Immature natural killer cell (primary cell): ENCODE measurements around the gene UNC93A. TPM values are rescaled to one million over a fixed set of nuclear protein-coding genes. Genes with fewer than 3 reads are reported as not detected.
A peak's percentile ranks its signal among the peaks of the same experiment; 100 is the strongest.
"Not testable (repeated sequence)": the region's sequence is repeated elsewhere in the genome, so short reads cannot be mapped to it uniquely, and the experiment has no call there.

ENCODE experiments used
- DNase-seq, 3 donors: peaks; one replicate each; pipeline ENCODE4 v3.0.0; 2022; ENCODE audit warnings: mixed read lengths in 1 of 3
- H3K27ac Mint-ChIP-seq, 6 donors: one replicate each; pipeline ENCODE4 v1.8.0; 2020; ENCODE audit warnings: mixed read lengths in 6 of 6, mild to moderate bottlenecking in 5 of 6, inconsistent platforms in 4 of 6, moderate library complexity in 3 of 6
- H3K27me3 Mint-ChIP-seq, 3 donors: one replicate each; pipeline ENCODE4 v1.8.0; 2020 to 2021; ENCODE audit warnings: low read depth in 3 of 3, mild to moderate bottlenecking in 3 of 3, mixed read lengths in 3 of 3, moderate library complexity in 3 of 3, inconsistent platforms in 1 of 3
- H3K36me3 Mint-ChIP-seq, 3 donors: one replicate each; pipeline ENCODE4 v1.8.0; 2020; ENCODE audit warnings: mixed read lengths in 3 of 3, inconsistent platforms in 2 of 3, mild to moderate bottlenecking in 2 of 3
- H3K4me1 Mint-ChIP-seq, 2 donors: one replicate each; pipeline ENCODE4 v1.8.0; 2020; ENCODE audit warnings: inconsistent platforms in 2 of 2, mild to moderate bottlenecking in 2 of 2, mixed read lengths in 2 of 2, moderate library complexity in 1 of 2
- H3K4me3 Mint-ChIP-seq, 5 donors: one replicate each; pipeline ENCODE4 v1.8.0; 2020; ENCODE audit warnings: mild to moderate bottlenecking in 5 of 5, mixed read lengths in 5 of 5, inconsistent platforms in 3 of 5, moderate library complexity in 3 of 5
- H3K9me3 Mint-ChIP-seq, 6 donors: one replicate each; pipeline ENCODE4 v1.8.0; 2020; ENCODE audit warnings: mild to moderate bottlenecking in 6 of 6, mixed read lengths in 6 of 6, inconsistent platforms in 4 of 6, moderate library complexity in 3 of 6
- polyA plus RNA-seq, 3 donors: library from polyadenylated mRNA; unstranded; fragments of 300-500 nt; fragmentation: Illumina TruSeq; gene quantifications; one replicate each; pipeline ENCODE4 v1.2.3, GENCODE V29; 2021

UNC93A gene
- polyA plus RNA-seq, 3 donors from 2014 or later = not detected

GRCh38 chr6:167304912-167305311 lies 13.8 kb downstream of the UNC93A start:
- H3K4me3 Mint-ChIP-seq = no peak overlapping the region
- no peaks in the 10 kb centered on the region for H3K36me3 Mint-ChIP-seq
- H3K9me3 Mint-ChIP-seq = no peaks in the 10 kb centered on the region
- H3K4me1 Mint-ChIP-seq = no peaks in the 10 kb centered on the region
- H3K27me3 Mint-ChIP-seq = peaks cover 0 to 8% (median 1%) of the 10 kb centered on the region in 3 donors
- H3K27ac Mint-ChIP-seq = no peak overlapping the region
- DNase-seq = no peak

DNA sequence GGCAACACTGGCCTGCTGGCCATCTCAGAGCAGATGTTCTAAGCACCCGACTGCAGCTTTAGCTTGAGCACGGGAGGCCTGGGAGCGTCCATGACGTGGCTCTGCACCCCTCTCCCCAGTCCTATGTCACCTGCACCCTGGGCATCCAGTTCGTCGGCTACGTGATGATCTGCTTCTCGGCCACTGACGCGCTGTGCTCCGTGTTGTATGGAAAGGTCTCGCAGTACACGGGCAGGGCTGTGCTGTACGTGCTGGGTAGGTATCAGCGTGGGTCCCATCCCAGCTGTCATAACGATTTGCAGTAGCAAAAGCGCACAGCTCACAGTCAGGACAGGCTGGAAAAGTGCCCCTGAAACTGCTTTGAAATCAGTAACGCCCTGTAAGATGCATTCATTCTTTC lies 14.7 kb downstream of the UNC93A start:
- H3K4me3 Mint-ChIP-seq = no peak overlapping the region
- H3K4me1 Mint-ChIP-seq = no peaks in the 10 kb centered on the region
- H3K36me3 Mint-ChIP-seq = no peaks in the 10 kb centered on the region
- no peaks in the 10 kb centered on the region for H3K9me3 Mint-ChIP-seq
- H3K27ac Mint-ChIP-seq = no peak overlapping the region
- peaks cover 0 to 8% (median 0%) of the 10 kb centered on the region in 3 donors for H3K27me3 Mint-ChIP-seq
- DNase-seq = no peak

- no peak overlapping the region for H3K4me3 Mint-ChIP-seq
- no peaks in the 10 kb centered on the region for H3K36me3 Mint-ChIP-seq
- H3K27me3 Mint-ChIP-seq = peaks cover 0 to 8% (median 0%) of the 10 kb centered on the region in 3 donors
- no peak overlapping the region for H3K27ac Mint-ChIP-seq
- H3K9me3 Mint-ChIP-seq = no peaks in the 10 kb centered on the region
- no peaks in the 10 kb centered on the region for H3K4me1 Mint-ChIP-seq
- DNase-seq = no peak
These were observed 15.4 kb downstream of the UNC93A start for GRCh38 chr6:167306401-167306998.

DNA sequence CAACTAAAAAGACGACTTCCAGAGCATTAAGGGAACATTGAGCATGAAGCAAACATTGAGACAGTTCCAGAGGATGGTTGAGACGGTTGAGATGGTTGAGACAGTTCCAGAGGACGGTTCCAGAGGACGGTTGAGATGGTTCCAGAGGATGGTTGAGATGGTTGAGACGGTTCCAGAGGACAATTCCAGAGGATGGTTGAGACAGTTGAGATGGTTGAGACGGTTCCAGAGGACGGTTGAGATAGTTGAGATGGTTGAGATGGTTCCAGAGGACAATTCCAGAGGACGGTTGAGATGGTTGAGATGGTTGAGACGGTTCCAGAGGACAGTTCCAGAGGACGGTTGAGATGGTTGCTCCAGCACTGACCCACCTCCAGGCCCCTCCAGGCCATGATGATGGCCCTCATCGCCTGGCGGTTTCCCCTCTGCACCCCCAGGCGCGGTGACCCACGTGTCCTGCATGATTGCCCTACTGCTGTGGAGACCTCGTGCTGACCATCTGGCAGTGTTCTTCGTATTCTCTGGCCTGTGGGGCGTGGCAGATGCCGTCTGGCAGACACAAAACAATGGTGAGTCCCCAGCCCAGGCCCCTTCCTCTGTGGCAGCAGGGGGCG lies 16.3 kb downstream of the UNC93A start:
- H3K27ac Mint-ChIP-seq = no peak overlapping the region
- H3K36me3 Mint-ChIP-seq = no peaks in the 10 kb centered on the region
- no peak overlapping the region for H3K4me3 Mint-ChIP-seq
- H3K9me3 Mint-ChIP-seq = no peaks in the 10 kb centered on the region
- no peaks in the 10 kb centered on the region for H3K4me1 Mint-ChIP-seq
- H3K27me3 Mint-ChIP-seq = peaks cover 0 to 8% (median 0%) of the 10 kb centered on the region in 3 donors
- no peak for DNase-seq

DNA sequence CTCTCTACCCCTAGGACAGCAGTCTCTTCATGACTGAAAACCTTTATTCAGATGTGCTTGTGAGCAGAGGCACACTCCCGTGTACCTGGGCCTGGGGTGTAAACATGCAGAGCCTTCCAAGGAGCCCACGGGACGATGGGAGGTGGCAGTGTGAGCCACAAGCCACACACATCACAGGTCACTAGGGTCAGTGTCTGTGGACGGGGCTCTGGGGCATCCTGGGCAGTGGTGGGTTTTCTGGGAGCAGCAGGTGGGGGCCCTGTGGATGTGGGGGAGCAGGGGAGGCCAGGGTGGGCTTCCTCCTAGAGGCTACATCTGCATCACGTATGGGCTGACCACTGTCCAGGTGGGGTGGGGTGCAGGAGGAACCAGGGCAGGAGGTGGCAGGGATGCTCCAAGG lies 17.1 kb downstream of the UNC93A start:
- Mint-ChIP-seq H3K4me3 (no peak overlapping the region), H3K27me3 (peaks cover 0 to 11% (median 0%) of the 10 kb centered on the region in 3 donors), H3K9me3 (no peaks in the 10 kb centered on the region), H3K4me1 (no peaks in the 10 kb centered on the region), H3K36me3 (no peaks in the 10 kb centered on the region), H3K27ac (no peak overlapping the region)
- no peak for DNase-seq

- not testable (repeated sequence) for H3K4me3 Mint-ChIP-seq, H3K27me3 Mint-ChIP-seq, DNase-seq, H3K36me3 Mint-ChIP-seq, H3K9me3 Mint-ChIP-seq, H3K4me1 Mint-ChIP-seq, H3K27ac Mint-ChIP-seq
These were observed 18.5 kb downstream of the UNC93A start for GRCh38 chr6:167309355-167310192.

DNA sequence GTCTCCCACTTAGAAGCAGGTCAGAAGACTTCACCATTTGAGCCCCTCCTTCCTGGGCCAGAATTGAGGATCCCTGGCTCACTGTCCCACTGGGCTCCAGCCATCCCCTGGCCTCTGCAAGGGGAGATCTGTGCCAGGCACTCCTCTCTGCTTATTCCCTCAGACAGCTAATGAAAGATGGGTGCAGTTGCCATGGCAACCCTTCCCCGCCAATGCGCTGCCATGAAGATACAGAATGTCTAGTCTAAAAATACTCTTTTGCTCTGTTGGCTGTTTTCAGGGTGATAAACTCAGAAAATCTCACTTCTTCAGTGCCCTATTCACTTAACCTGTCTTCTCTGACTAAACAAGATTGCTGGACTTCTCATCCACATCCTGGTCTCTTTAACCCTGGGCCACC lies 20.2 kb downstream of the UNC93A start:
- Mint-ChIP-seq H3K4me1 (no peaks in the 10 kb centered on the region), H3K27me3 (peaks cover 0 to 7% (median 0%) of the 10 kb centered on the region in 3 donors), H3K27ac (no peak overlapping the region), H3K4me3 (no peak overlapping the region), H3K9me3 (no peaks in the 10 kb centered on the region), H3K36me3 (no peaks in the 10 kb centered on the region)
- no peak for DNase-seq

- not testable (repeated sequence) for DNase-seq, H3K27ac Mint-ChIP-seq, H3K9me3 Mint-ChIP-seq, H3K27me3 Mint-ChIP-seq, H3K4me1 Mint-ChIP-seq, H3K36me3 Mint-ChIP-seq, H3K4me3 Mint-ChIP-seq
These were observed 20.6 kb downstream of the UNC93A start for GRCh38 chr6:167311691-167312090.

DNA sequence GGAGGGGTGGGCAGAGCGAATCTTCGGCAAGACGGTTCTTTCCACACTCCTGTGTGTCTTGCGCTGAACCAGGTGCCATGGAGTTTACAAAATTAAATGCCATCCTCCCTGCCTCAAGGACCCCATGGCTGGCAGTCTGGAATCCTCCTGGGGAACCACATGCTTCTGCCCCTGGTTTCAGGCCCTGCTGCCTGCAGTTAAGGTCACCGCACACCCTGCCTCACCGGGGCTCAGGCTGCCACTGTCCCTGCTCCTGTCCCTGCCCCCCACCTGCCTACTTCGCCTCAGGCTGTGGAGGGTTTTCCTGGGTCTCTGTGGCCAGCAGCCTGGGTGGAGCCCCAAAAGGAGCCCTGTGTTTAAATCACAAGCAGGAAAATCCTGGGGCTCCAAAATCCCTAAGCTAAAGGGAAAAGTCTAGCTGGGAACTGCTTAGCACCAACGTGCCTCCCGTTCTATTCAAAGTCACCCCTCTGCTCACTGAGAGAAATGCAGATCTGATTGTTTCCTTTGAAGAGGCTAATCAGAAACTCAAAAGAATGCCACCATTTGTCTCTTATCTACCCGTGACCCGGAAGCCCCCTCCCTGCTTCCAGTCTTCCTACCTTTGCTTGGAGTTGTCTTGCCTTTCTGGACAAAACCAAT lies 23.2 kb downstream of the UNC93A start:
- Mint-ChIP-seq H3K27me3 (peaks cover 2 to 12% (median 4%) of the 10 kb centered on the region in 3 donors), H3K4me3 (no peak overlapping the region), H3K4me1 (no peaks in the 10 kb centered on the region), H3K9me3 (no peaks in the 10 kb centered on the region), H3K27ac (peak overlapping the region in 1 of 6 donors; percentile 5), H3K36me3 (no peaks in the 10 kb centered on the region)
- DNase-seq = no peak

DNA sequence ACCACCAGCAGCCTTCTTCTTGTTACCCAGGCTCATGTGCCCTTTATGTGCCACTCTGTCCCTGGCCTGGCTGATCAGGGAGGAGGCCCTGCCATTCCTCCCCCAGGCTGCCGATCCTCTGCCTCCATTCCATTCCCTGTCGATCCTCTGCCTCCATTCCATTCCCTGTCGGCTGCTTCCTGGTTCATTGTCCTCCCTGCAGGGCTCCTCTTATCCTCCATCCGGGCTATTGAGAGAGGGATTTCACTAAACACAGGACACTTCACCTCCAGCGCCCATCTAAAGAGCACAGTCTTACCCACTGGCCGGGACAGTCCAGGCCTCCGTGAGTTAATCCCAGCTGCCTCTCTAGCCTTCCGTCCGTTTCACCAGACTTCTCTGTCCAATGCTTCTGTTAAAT lies 26.1 kb downstream of the UNC93A start:
- no peak overlapping the region for H3K27ac Mint-ChIP-seq
- H3K36me3 Mint-ChIP-seq = no peaks in the 10 kb centered on the region

DNA sequence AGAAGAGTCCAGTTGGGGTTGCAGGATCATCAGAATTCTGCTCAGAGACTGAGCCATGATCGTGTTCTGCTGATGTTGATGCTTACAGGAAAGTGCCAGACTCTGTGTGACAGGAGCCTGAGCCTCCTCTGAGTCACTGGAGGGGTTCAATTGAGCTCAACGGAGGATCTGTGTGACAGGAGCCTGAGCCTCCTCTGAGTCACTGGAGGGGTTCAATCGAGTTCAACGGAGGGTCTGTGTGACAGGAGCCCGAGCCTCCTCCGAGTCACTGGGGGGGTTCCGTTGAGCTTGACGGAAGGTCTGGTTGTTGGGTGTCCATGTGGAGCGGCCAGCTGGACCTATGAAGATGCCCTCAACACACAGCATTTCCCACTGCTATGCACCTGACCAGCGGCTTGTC lies 27.2 kb downstream of the UNC93A start:
- H3K36me3 Mint-ChIP-seq, H3K4me3 Mint-ChIP-seq, H3K4me1 Mint-ChIP-seq, DNase-seq, H3K9me3 Mint-ChIP-seq, H3K27ac Mint-ChIP-seq: not testable (repeated sequence)
- peaks cover 2 to 11% (median 7%) of the 10 kb centered on the region in 3 donors for H3K27me3 Mint-ChIP-seq

More for the DNA sequence above, 26.1 kb downstream of the UNC93A start:
- Mint-ChIP-seq H3K4me3 (no peak overlapping the region), H3K9me3 (no peaks in the 10 kb centered on the region), H3K27me3 (peaks cover 2 to 14% (median 7%) of the 10 kb centered on the region in 3 donors), H3K4me1 (no peaks in the 10 kb centered on the region)
- no peak for DNase-seq

DNA sequence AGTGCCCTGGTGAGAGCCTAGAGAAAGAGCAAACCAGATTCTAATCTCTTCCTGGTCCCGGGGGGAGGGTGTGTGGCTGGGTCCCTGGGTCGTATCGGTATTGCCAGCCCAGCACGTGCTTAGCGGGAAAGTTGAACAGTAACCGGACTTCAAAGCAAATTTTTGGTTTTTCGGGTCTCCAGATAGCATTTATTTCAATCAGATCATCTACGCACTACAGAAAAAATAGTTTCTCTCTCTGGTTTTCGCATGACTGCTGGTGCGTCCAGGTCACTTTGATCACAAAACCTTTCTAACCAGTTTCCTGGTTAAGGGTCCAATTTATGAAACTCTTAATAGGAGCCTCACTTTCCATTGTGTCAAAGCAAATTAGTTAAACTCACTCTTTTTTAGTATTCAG lies 27.7 kb downstream of the UNC93A start:
- H3K27ac Mint-ChIP-seq, H3K36me3 Mint-ChIP-seq, H3K4me3 Mint-ChIP-seq, H3K4me1 Mint-ChIP-seq, H3K9me3 Mint-ChIP-seq, H3K27me3 Mint-ChIP-seq, DNase-seq: not testable (repeated sequence)

DNA sequence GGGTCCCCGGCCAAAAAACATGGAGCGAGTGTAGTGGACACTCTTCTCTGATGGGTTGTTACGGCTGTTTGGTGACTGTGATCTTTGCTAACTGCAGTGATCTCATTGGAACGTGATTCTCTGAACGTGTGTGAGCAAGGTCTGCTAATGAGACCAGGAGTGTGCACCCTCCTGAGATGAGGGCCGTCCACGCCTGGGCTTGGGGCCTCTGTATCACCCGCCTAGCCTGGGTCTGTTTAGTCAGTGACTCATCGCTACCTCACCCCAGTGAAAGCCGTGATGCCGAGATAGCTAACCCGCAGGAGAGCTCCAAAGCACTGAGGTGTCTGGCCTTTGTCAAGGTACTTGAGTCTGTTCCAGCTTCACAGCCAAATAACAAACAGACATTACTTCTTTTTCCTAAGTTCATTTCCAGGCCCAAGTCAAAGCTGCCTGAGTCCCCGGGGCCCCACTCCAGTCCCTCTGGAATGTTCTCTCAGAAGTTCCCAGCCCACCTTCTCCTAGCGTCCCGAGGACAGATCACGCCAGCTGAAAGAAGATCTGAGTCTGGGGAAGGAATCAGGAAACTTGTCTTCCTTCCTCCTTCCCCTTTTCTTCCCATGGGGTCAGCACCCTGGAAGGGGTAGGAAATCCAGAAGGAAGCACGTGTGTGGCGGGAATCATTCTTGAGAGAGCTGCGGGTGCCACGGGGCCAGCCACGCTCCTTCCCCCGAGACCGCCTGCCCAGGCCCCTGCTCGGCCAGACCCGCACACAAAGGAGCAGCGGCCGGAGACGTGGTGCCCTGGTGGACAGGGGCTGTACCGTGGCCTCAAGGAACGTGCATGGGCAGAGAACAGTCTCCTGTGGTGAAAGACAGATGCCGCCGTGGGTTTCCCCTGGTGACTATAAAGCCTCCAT lies 29.0 kb downstream of the UNC93A start:
- not testable (repeated sequence) for DNase-seq, H3K4me1 Mint-ChIP-seq

More for the DNA sequence above, 29.0 kb downstream of the UNC93A start:
- H3K36me3 Mint-ChIP-seq, H3K27ac Mint-ChIP-seq, H3K4me3 Mint-ChIP-seq, H3K9me3 Mint-ChIP-seq: not testable (repeated sequence)
- H3K27me3 Mint-ChIP-seq = peaks cover 2 to 10% (median 7%) of the 10 kb centered on the region in 3 donors
